B cell (primary cell): ENCODE results near the gene RFX8. TPM values are rescaled to one million over a fixed set of nuclear protein-coding genes. Genes with fewer than 3 reads are reported as not detected.

ENCODE experiments used
- ATAC-seq: fragments of 200-7000 bp; cut with Tn5 transposase; one replicate; pipeline ENCODE4 v1.10.0; 2021; ENCODE audit warnings: low read depth, mild to moderate bottlenecking, moderate number of reproducible peaks, moderate library complexity
- CTCF ChIA-PET: fragments of 350-600 bp; sonication (Branson Sonifier 250); formaldehyde crosslinking; loops from one replicate; lab custom pipeline; 2021; ENCODE audit warnings: antibody characterized with exemption, inconsistent platforms; lab: Charles Lee
- POLR2A ChIA-PET: fragments of 350-600 bp; sonication (Branson Sonifier 250); formaldehyde crosslinking; loops from one replicate; lab custom pipeline; 2021; ENCODE audit warnings: antibody characterized with exemption; lab: Charles Lee
- DNase-seq: peaks from one replicate; pipeline ENCODE4 v3.0.0; 2013
- H2AFZ ChIP-seq: 2 replicates; pipeline ENCODE4 v1.6.1; 2012; ENCODE audit warnings: mild to moderate bottlenecking, low read depth, low read length; ENCODE audit not compliant: insufficient read depth, poor library complexity, severe bottlenecking
- H3K27ac ChIP-seq, 2 donors: 1 replicate in 1 of 2; 2 replicates in 1 of 2; pipeline ENCODE4 v1.5.1; 2012 to 2013; ENCODE audit warnings: low read length in 2 of 2, mild to moderate bottlenecking in 2 of 2, moderate library complexity in 1 of 2
- H3K27me3 ChIP-seq, 4 experiments: fragments of 200-600 bp in 1 of 4; sonication (generic) in 1 of 4; replicated peaks in 1 of 4; 1 replicate in 2 of 4; 2 replicates in 2 of 4; pipeline versions ENCODE4 v1.6.1 to v1.7.0; 2013 to 2016; ENCODE audit warnings: low read length in 3 of 4, mild to moderate bottlenecking in 2 of 4, mixed read lengths in 1 of 4, moderate library complexity in 1 of 4; ENCODE audit not compliant: insufficient read depth in 4 of 4, control insufficient read depth in 3 of 4; ENCODE audit errors: control extremely low read depth in 1 of 4
- H3K36me3 ChIP-seq, 2 experiments: replicated peaks in 1 of 2; 1 replicate in 1 of 2; 2 replicates in 1 of 2; pipeline versions ENCODE4 v1.6.1 to v1.7.1; 2013; ENCODE audit warnings: low read length in 1 of 2; ENCODE audit not compliant: insufficient read depth in 2 of 2, control insufficient read depth in 1 of 2; ENCODE audit errors: control extremely low read depth in 1 of 2, extremely low read depth in 1 of 2
- H3K4me1 ChIP-seq, 2 donors: fragments of 200-600 bp in 1 of 2; sonication (generic) in 1 of 2; 1 replicate in 1 of 2; 2 replicates in 1 of 2; pipeline versions ENCODE4 v1.5.1 to v1.6.1; 2013 to 2017; ENCODE audit warnings: low read length in 2 of 2; ENCODE audit not compliant: control insufficient read depth in 2 of 2, insufficient read depth in 2 of 2
- H3K4me2 ChIP-seq: replicated peaks from 2 replicates; pipeline ENCODE3; 2012; ENCODE audit warnings: mild to moderate bottlenecking, low read depth, low read length; ENCODE audit not compliant: poor library complexity, severe bottlenecking
- H3K4me3 ChIP-seq, 5 experiments: fragments of 200-600 bp in 1 of 5; sonication (generic) in 1 of 5; 1 replicate in 3 of 5; 2 replicates in 2 of 5; pipeline versions ENCODE4 v1.5.1 to v1.7.0; 2011 to 2016; ENCODE audit warnings: low read length in 4 of 5, mild to moderate bottlenecking in 4 of 5, low read depth in 2 of 5, control low read depth in 1 of 5, moderate library complexity in 1 of 5; ENCODE audit not compliant: insufficient read depth in 1 of 5; ENCODE audit errors: control extremely low read depth in 1 of 5, extremely low read depth in 1 of 5
- H3K79me2 ChIP-seq: fragments of 200-600 bp; sonication (generic); one replicate; pipeline ENCODE4 v1.6.0; 2016; ENCODE audit warnings: low read length; ENCODE audit not compliant: control insufficient read depth, insufficient read depth
- H3K9ac ChIP-seq: fragments of 200-600 bp; sonication (generic); 2 replicates; pipeline ENCODE4 v1.6.1; 2017; ENCODE audit warnings: mild to moderate bottlenecking, low read length, moderate library complexity
- H3K9me3 ChIP-seq, 3 donors: one replicate each; pipeline versions ENCODE4 v1.6.1 to v1.7.1; 2013; ENCODE audit warnings: low read length in 2 of 3; ENCODE audit not compliant: control insufficient read depth in 2 of 3, insufficient read depth in 1 of 3; ENCODE audit errors: control extremely low read depth in 1 of 3
- H4K20me1 ChIP-seq: 2 replicates; pipeline ENCODE4 v1.6.0; 2012; ENCODE audit warnings: mild to moderate bottlenecking, low read length; ENCODE audit not compliant: insufficient read depth, control insufficient read depth, poor library complexity, severe bottlenecking
- H3K27ac Mint-ChIP-seq: one replicate; pipeline ENCODE4 v1.8.0; 2021; ENCODE audit warnings: mixed read lengths
- H3K27me3 Mint-ChIP-seq: one replicate; pipeline ENCODE4 v1.8.0; 2021; ENCODE audit warnings: mixed read lengths
- H3K4me1 Mint-ChIP-seq: one replicate; pipeline ENCODE4 v1.8.0; 2021; ENCODE audit warnings: mixed read lengths
- H3K4me3 Mint-ChIP-seq: one replicate; pipeline ENCODE4 v1.8.0; 2021; ENCODE audit warnings: mixed read lengths
- H3K9me3 Mint-ChIP-seq: one replicate; pipeline ENCODE4 v1.8.0; 2022; ENCODE audit warnings: mixed read lengths; ENCODE audit not compliant: insufficient read depth
- CTCF ChIP-seq: fragments of 200-600 bp; IDR thresholded peaks from one replicate; pipeline ENCODE4 v1.8.0; 2022; ENCODE audit warnings: antibody characterized with exemption, mild to moderate bottlenecking
- EZH2 ChIP-seq: IDR thresholded peaks from 2 replicates; pipeline ENCODE4 v1.6.1; 2012; ENCODE audit warnings: borderline replicate concordance, low read depth, mild to moderate bottlenecking, moderate library complexity, low read length; ENCODE audit not compliant: insufficient read depth, poor library complexity, severe bottlenecking
- WGBS: methylation state at CpG from one replicate; pipeline ENCODE4 v1.1.5; 2013; ENCODE audit warnings: missing lambda C conversion rate; ENCODE audit not compliant: insufficient coverage; 5-methylcytosine and 5-hydroxymethylcytosine counted together
- intact Hi-C: fragments of 100-400 bp; cut with micrococcal nuclease; formaldehyde crosslinking; loops from one replicate; pipeline ENCODE4 v1.10.0; 2022
- polyA plus RNA-seq: library from polyadenylated mRNA; depleted of rRNA; stranded (reverse); fragments of >200 nt; gene quantifications from 2 replicates; pipeline ENCODE4 v1.2.3, GENCODE V29; 2012
- total RNA-seq, 2 donors: library from RNA; stranded (reverse); fragments of 120-200 nt in 1 of 2; gene quantifications; 1 replicate in 1 of 2; 2 replicates in 1 of 2; pipeline versions ENCODE4 v1.2.3 to v1.2.4, GENCODE V29; 2013 to 2022

The RFX8 gene
- total and polyA plus RNA-seq, 2 donors (not counting 1 experiment from before 2014, with no cell fraction given) = not detected

GRCh38 chr2:101361121-101361520 is 113.8 kb downstream of the RFX8 start:
- H3K9me3 ChIP-seq = no peaks in the 10 kb centered on the region
- POLR2A ChIA-PET = no interaction called here
- peak overlapping the region in 2 of 5 experiments; percentile 12 to 31 for H3K4me3 ChIP-seq
- peak overlapping the region; percentile 4 for H2AFZ ChIP-seq
- Mint-ChIP-seq H3K9me3 (no peaks in the 10 kb centered on the region), H3K4me1 (peaks cover 28% of the 10 kb centered on the region), H3K27ac (peak overlapping the region; percentile 55), H3K4me3 (peak overlapping the region; percentile 56), H3K27me3 (peaks cover 7% of the 10 kb centered on the region)
- peak; percentile 24 for DNase-seq
- no peaks in the 10 kb centered on the region for H3K79me2 ChIP-seq
- H3K4me2 ChIP-seq = peak overlapping the region; percentile 58
- ATAC-seq = peak; percentile 31
- 70% methylated on average over 4 of the region's 4 CpGs for WGBS
- H3K4me1 ChIP-seq = peaks cover 19 to 20% of the 10 kb centered on the region in 2 donors
- H3K36me3 ChIP-seq = no peaks in the 10 kb centered on the region
- TF ChIP-seq EZH2 (no peak), CTCF (no peak)
- H3K27me3 ChIP-seq = no peaks in the 10 kb centered on the region
- peak overlapping the region; percentile 27 for H3K9ac ChIP-seq
- intact Hi-C loops = no loop called here
- H4K20me1 ChIP-seq = no peaks in the 10 kb centered on the region
- no peak overlapping the region for H3K27ac ChIP-seq
- CTCF ChIA-PET = interaction anchor here (1.1 to 3.7 kb wide), 4 partner anchors 11 to 25 kb away, joined by 3 to 17 read pairs (median 6); no protein-coding TSS in a partner anchor

GRCh38 chr2:101360232-101360631 is 114.7 kb downstream of the RFX8 start:
- ATAC-seq = no peak
- Histone ChIP-seq H2AFZ (no peak overlapping the region), H3K9me3 (no peaks in the 10 kb centered on the region), H3K4me3 (no peak overlapping the region), H3K79me2 (no peaks in the 10 kb centered on the region), H3K4me1 (peaks cover 19 to 20% of the 10 kb centered on the region in 2 donors), H3K27ac (no peak overlapping the region), H3K9ac (no peak overlapping the region), H3K4me2 (no peak overlapping the region), H3K36me3 (no peaks in the 10 kb centered on the region), H4K20me1 (no peaks in the 10 kb centered on the region), H3K27me3 (no peaks in the 10 kb centered on the region)
- peaks cover 7% of the 10 kb centered on the region for H3K27me3 Mint-ChIP-seq
- intact Hi-C loops = no loop called here
- DNase-seq = no peak
- WGBS = 75% methylated on average over 1 of the region's 4 CpGs
- peaks cover 28% of the 10 kb centered on the region for H3K4me1 Mint-ChIP-seq
- no peak overlapping the region for H3K27ac Mint-ChIP-seq
- H3K4me3 Mint-ChIP-seq = no peak overlapping the region
- ChIA-PET POLR2A (no interaction called here), CTCF (interaction anchor here (3.7 kb wide), 1 partner anchor 18 kb away, joined by 17 read pairs; no protein-coding TSS in a partner anchor)
- no peak for TF ChIP-seq EZH2
- TF ChIP-seq CTCF = no peak
- H3K9me3 Mint-ChIP-seq = no peaks in the 10 kb centered on the region
